H1 (cell line): Measurements from ENCODE around the gene MYORG. TPM values are rescaled to one million over a fixed set of nuclear protein-coding genes. Genes with fewer than 3 reads are reported as not detected.

Experiments
- CTCF ChIA-PET: fragments of 300-600 bp; sonication (Branson Sonifier 250); formaldehyde crosslinking; loops from one replicate; lab custom pipeline; 2021; ENCODE audit not compliant: partially characterized antibody; lab: Charles Lee
- POLR2A ChIA-PET: fragments of 300-600 bp; sonication (Branson Sonifier 250); formaldehyde crosslinking; loops from one replicate; lab custom pipeline; 2021; ENCODE audit warnings: inconsistent platforms; ENCODE audit not compliant: partially characterized antibody; lab: Charles Lee
- DNase-seq, 2 experiments: peaks; one replicate each; pipeline versions ENCODE4 v3.0.0 to v3.0.0-alpha.2; 2010 to 2022; ENCODE audit warnings: low spot score in 2 of 2, low read depth in 1 of 2, mixed read lengths in 1 of 2
- FAIRE-seq: peaks from 2 replicates; lab custom pipeline; 2011; peaks lifted over from hg19 to GRCh38; lab: Jason Lieb, UNC
- H2AFZ ChIP-seq: 2 replicates; pipeline ENCODE4 v1.8.1; 2012; ENCODE audit warnings: low read length, inconsistent platforms
- H2AK5ac ChIP-seq: 2 replicates; pipeline ENCODE4 v1.6.1; 2013; ENCODE audit warnings: low read depth, low read length
- H2BK120ac ChIP-seq: replicated peaks from 2 replicates; pipeline ENCODE3; 2013; ENCODE audit warnings: low read depth, low read length, inconsistent platforms
- H2BK12ac ChIP-seq: 2 replicates; pipeline ENCODE4 v1.6.1; 2013; ENCODE audit warnings: low read depth, low read length
- H2BK15ac ChIP-seq: 2 replicates; pipeline ENCODE4 v1.6.1; 2013; ENCODE audit warnings: low read length
- H2BK20ac ChIP-seq: 2 replicates; pipeline ENCODE4 v1.6.1; 2013; ENCODE audit warnings: low read length
- H2BK5ac ChIP-seq: 2 replicates; pipeline ENCODE4 v1.6.1; 2013; ENCODE audit warnings: low read depth, low read length
- H3K14ac ChIP-seq: 2 replicates; pipeline ENCODE4 v1.6.1; 2013; ENCODE audit warnings: inconsistent platforms; ENCODE audit not compliant: insufficient read length
- H3K18ac ChIP-seq: 2 replicates; pipeline ENCODE4 v1.6.1; 2013; ENCODE audit warnings: low read length; ENCODE audit errors: extremely low read depth
- H3K23ac ChIP-seq: 2 replicates; pipeline ENCODE4 v1.6.1; 2013; ENCODE audit warnings: inconsistent platforms; ENCODE audit not compliant: insufficient read length
- H3K23me2 ChIP-seq: 2 replicates; pipeline ENCODE4 v1.6.1; 2013; ENCODE audit warnings: low read depth, low read length
- H3K27ac ChIP-seq: 2 replicates; pipeline ENCODE4 v1.6.1; 2011; ENCODE audit warnings: low read depth, low read length, inconsistent platforms
- H3K27me3 ChIP-seq, 4 experiments: replicated peaks in 1 of 4; 1 replicate in 1 of 4; 2 replicates in 3 of 4; pipeline versions ENCODE4 v1.6.1 to v1.8.1; 2011 to 2013; ENCODE audit warnings: low read length in 3 of 4, mild to moderate bottlenecking in 3 of 4, inconsistent platforms in 2 of 4, mixed read lengths in 2 of 4, moderate library complexity in 1 of 4; ENCODE audit not compliant: control insufficient read depth in 3 of 4, insufficient read depth in 3 of 4; ENCODE audit errors: extremely low read depth in 1 of 4
- H3K36me3 ChIP-seq, 4 experiments: 2 replicates each; pipeline versions ENCODE4 v1.6.1 to v1.8.1; 2011 to 2013; ENCODE audit warnings: mild to moderate bottlenecking in 4 of 4, low read length in 3 of 4, moderate library complexity in 2 of 4, control low read depth in 1 of 4, inconsistent platforms in 1 of 4; ENCODE audit not compliant: insufficient read depth in 4 of 4, control insufficient read depth in 2 of 4
- H3K4ac ChIP-seq: replicated peaks from 2 replicates; pipeline ENCODE3; 2013; ENCODE audit warnings: low read length, low read depth, mixed read lengths, inconsistent platforms; ENCODE audit not compliant: insufficient read length
- H3K4me1 ChIP-seq, 4 experiments: replicated peaks in 1 of 4; 1 replicate in 1 of 4; 2 replicates in 3 of 4; pipeline versions ENCODE4 v1.6.1 to v1.8.1; 2011 to 2013; ENCODE audit warnings: low read length in 3 of 4, inconsistent platforms in 2 of 4, mixed read lengths in 1 of 4; ENCODE audit not compliant: insufficient read depth in 4 of 4, control insufficient read depth in 3 of 4
- H3K4me2 ChIP-seq, 2 experiments: 2 replicates each; pipeline versions ENCODE4 v1.6.1 to v1.8.1; 2011 to 2013; ENCODE audit warnings: low read depth in 2 of 2, low read length in 2 of 2, control low read depth in 1 of 2, inconsistent platforms in 1 of 2, mild to moderate bottlenecking in 1 of 2; ENCODE audit not compliant: insufficient read depth in 1 of 2
- H3K4me3 ChIP-seq, 4 experiments: fragments of 200-600, 300-600 bp in 1 of 4; sonication (generic), shearing (Covaris generic), sonication (Bioruptor Twin) in 1 of 4; 2 replicates each; pipeline versions ENCODE4 v1.5.1 to v1.8.1; 2011 to 2016; ENCODE audit warnings: low read length in 4 of 4, low read depth in 3 of 4, control low read depth in 2 of 4, inconsistent platforms in 2 of 4, mild to moderate bottlenecking in 2 of 4, mixed read lengths in 1 of 4, moderate library complexity in 1 of 4; ENCODE audit not compliant: insufficient read depth in 2 of 4; ENCODE audit errors: extremely low read depth in 1 of 4
- H3K56ac ChIP-seq: replicated peaks from 2 replicates; pipeline ENCODE3; 2013; ENCODE audit warnings: low read depth, mild to moderate bottlenecking, mixed read lengths, low read length, inconsistent platforms; ENCODE audit not compliant: insufficient read length
- H3K79me1 ChIP-seq: 2 replicates; pipeline ENCODE4 v1.6.1; 2013; ENCODE audit warnings: low read depth, low read length, control low read depth
- H3K79me2 ChIP-seq, 2 experiments: 2 replicates each; pipeline versions ENCODE4 v1.6.1 to v1.8.1; 2012 to 2013; ENCODE audit warnings: low read length in 2 of 2, mild to moderate bottlenecking in 2 of 2, inconsistent platforms in 1 of 2; ENCODE audit not compliant: insufficient read depth in 2 of 2, control insufficient read depth in 1 of 2
- H3K9ac ChIP-seq, 4 experiments: replicated peaks in 1 of 4; 1 replicate in 1 of 4; 2 replicates in 3 of 4; pipeline versions ENCODE4 v1.6.1 to v1.8.1; 2011 to 2013; ENCODE audit warnings: low read depth in 3 of 4, low read length in 3 of 4, control low read depth in 2 of 4, mild to moderate bottlenecking in 2 of 4, moderate library complexity in 2 of 4, inconsistent platforms in 1 of 4; ENCODE audit errors: extremely low read depth in 1 of 4
- H3K9me3 ChIP-seq, 2 experiments: 2 replicates each; pipeline versions ENCODE4 v1.6.1 to v1.8.1; 2012 to 2013; ENCODE audit warnings: mild to moderate bottlenecking in 2 of 2, moderate library complexity in 2 of 2, control low read depth in 1 of 2, inconsistent platforms in 1 of 2, low read depth in 1 of 2, low read length in 1 of 2, mixed read lengths in 1 of 2; ENCODE audit not compliant: insufficient read depth in 2 of 2
- H4K20me1 ChIP-seq, 2 experiments: replicated peaks in 1 of 2; 2 replicates each; pipeline versions ENCODE3 to v1.8.1; 2011 to 2013; ENCODE audit warnings: inconsistent platforms in 2 of 2, low read length in 2 of 2, mild to moderate bottlenecking in 1 of 2; ENCODE audit not compliant: insufficient read depth in 2 of 2, control insufficient read depth in 1 of 2
- H4K5ac ChIP-seq: 2 replicates; pipeline ENCODE4 v1.6.1; 2013; ENCODE audit warnings: low read length, low read depth, mixed read lengths, inconsistent platforms; ENCODE audit not compliant: insufficient read length
- H4K8ac ChIP-seq: 2 replicates; pipeline ENCODE4 v1.8.0; 2013; ENCODE audit warnings: mild to moderate bottlenecking, moderate library complexity, low read length, inconsistent platforms; ENCODE audit not compliant: insufficient read depth; ENCODE audit errors: extremely low read depth
- H4K91ac ChIP-seq: replicated peaks from 2 replicates; pipeline ENCODE3; 2013; ENCODE audit warnings: low read length, mixed read lengths, inconsistent platforms; ENCODE audit not compliant: insufficient read length
- ATF3 ChIP-seq: IDR thresholded peaks from 2 replicates; pipeline ENCODE4 v1.6.1; 2011; ENCODE audit warnings: low read depth, mild to moderate bottlenecking, low read length; ENCODE audit not compliant: insufficient read depth
- BCL11A ChIP-seq, 2 experiments: IDR thresholded peaks; one replicate each; pipeline ENCODE4 v1.6.1; 2011; ENCODE audit warnings: low read depth in 2 of 2, low read length in 2 of 2, mild to moderate bottlenecking in 2 of 2
- EGR1 ChIP-seq: IDR thresholded peaks from 2 replicates; pipeline ENCODE4 v1.6.1; 2011; ENCODE audit warnings: low read depth, low read length, borderline replicate concordance
- HDAC6 ChIP-seq: IDR thresholded peaks from one replicate; pipeline ENCODE4 v1.7.1; 2012; ENCODE audit warnings: low read depth, mild to moderate bottlenecking, inconsistent platforms, low read length, moderate library complexity
- JUN ChIP-seq: IDR thresholded peaks from 2 replicates; pipeline ENCODE4 v1.6.1; 2011; ENCODE audit warnings: low read depth, mild to moderate bottlenecking, improper control_type of control experiment, low read length
- KDM1A ChIP-seq: fragments of 200-600, 300-600 bp; sonication (generic); IDR thresholded peaks from 2 replicates; pipeline ENCODE4 v1.7.1; 2016; ENCODE audit warnings: mild to moderate bottlenecking, low read length, borderline replicate concordance
- RNF2 ChIP-seq: fragments of 200-900, 300-1000 bp; sonication (generic); IDR thresholded peaks from 2 replicates; pipeline ENCODE4 v1.7.1; 2016; ENCODE audit warnings: borderline replicate concordance, low read depth, mild to moderate bottlenecking, antibody characterized with exemption, low read length; ENCODE audit not compliant: poor library complexity, severe bottlenecking; ENCODE audit errors: missing control alignments
- SIN3A ChIP-seq, 2 experiments: IDR thresholded peaks in 1 of 2; conservative IDR thresholded peaks in 1 of 2; 2 replicates each; pipeline ENCODE4 v1.6.1; 2011 to 2012; ENCODE audit warnings: low read length in 2 of 2, improper control_type of control experiment in 1 of 2, low read depth in 1 of 2, mild to moderate bottlenecking in 1 of 2
- TAF1 ChIP-seq: IDR thresholded peaks from 2 replicates; pipeline ENCODE4 v1.6.1; 2011; ENCODE audit warnings: mild to moderate bottlenecking, low read depth, low read length
- TBP ChIP-seq: IDR thresholded peaks from 2 replicates; pipeline ENCODE4 v1.6.1; 2011; ENCODE audit warnings: low read depth, low read length, improper control_type of control experiment
- TCF12 ChIP-seq: IDR thresholded peaks from 2 replicates; pipeline ENCODE4 v1.6.1; 2011; ENCODE audit warnings: low read depth, mild to moderate bottlenecking, low read length
- WGBS, 2 experiments: shearing (Covaris generic) in 1 of 2; methylation state at CpG; one replicate each; pipeline versions ENCODE4 v1.1.6 to v1.1.7; 2013 to 2015; ENCODE audit warnings: low lambda C conversion rate in 2 of 2, mixed read lengths in 2 of 2, inconsistent platforms in 1 of 2, low coverage in 1 of 2, missing lambda C conversion rate in 1 of 2; ENCODE audit not compliant: insufficient replicate concordance in 2 of 2, insufficient coverage in 1 of 2, insufficient read length in 1 of 2; ENCODE audit errors: extremely low coverage in 1 of 2, missing lambda C conversion rate in 1 of 2; 5-methylcytosine and 5-hydroxymethylcytosine counted together
- polyA plus RNA-seq, 7 experiments: library from polyadenylated mRNA; depleted of rRNA in 3 of 7; stranded (reverse) in 5 of 7; unstranded in 2 of 7; fragments of >200 nt in 5 of 7; fragments of 200-250 nt in 2 of 7; gene quantifications; 1 replicate in 5 of 7; 2 replicates in 1 of 7; 4 replicates in 1 of 7; pipeline versions ENCODE4 v1.2.1 to v1.2.3, GENCODE V29; 2011 to 2013; ENCODE audit warnings: missing spikeins in 2 of 7, mixed read lengths in 2 of 7
- total RNA-seq: library from RNA; stranded (reverse); fragmentation: NEBNext Ultra II Directional; extraction: Animal tissue kit (Norgen Biotek cat#: 25700); gene quantifications from 2 replicates; pipeline ENCODE4 v1.2.1, GENCODE V29; 2021

Gene MYORG
- total and polyA plus RNA-seq, 2 of the 8 experiments (the other 6 are each of a cell fraction or from before 2014, with no cell fraction given): 1.2 to 5.9 TPM

- no peaks in the 10 kb centered on the region for H3K79me1 ChIP-seq
- H3K23me2 ChIP-seq: peaks cover 3% of the 10 kb centered on the region
- H4K5ac ChIP-seq: no peak overlapping the region
- H2BK15ac ChIP-seq: no peak overlapping the region
- H3K27ac ChIP-seq: no peak overlapping the region
- CTCF ChIA-PET: interaction anchor here (0.9 to 16.6 kb wide), 6 partner anchors 11 to 271 kb away, joined by 3 to 350 read pairs (median 16); partner anchors contain the start of gene MYORG
- no peaks in the 10 kb centered on the region for H3K9me3 ChIP-seq
- no peak overlapping the region for H2BK120ac ChIP-seq
- H3K27me3 ChIP-seq: no peaks in the 10 kb centered on the region
- FAIRE-seq: no peak
- H3K4me2 ChIP-seq: no peak overlapping the region
- no peak overlapping the region for H3K56ac ChIP-seq
- H3K36me3 ChIP-seq: no peaks in the 10 kb centered on the region
- peaks cover 0 to 6% of the 10 kb centered on the region in 2 experiments; a peak in 2 of 4 replicates for H3K79me2 ChIP-seq
- TF ChIP-seq RNF2 (no peak), ATF3 (no peak), TCF12 (no peak), EGR1 (no peak), KDM1A (no peak), SIN3A (conservative IDR thresholded peaks at IDR 0.05 in 1 of 2, IDR thresholded peaks at IDR 0.05 in 1 of 2; ENCODE audit: low read depth in 1 of 2, low read length in 2 of 2) (no peak), TAF1 (no peak), HDAC6 (no peak), TBP (no peak), JUN (no peak), BCL11A (IDR thresholded peaks at IDR 0.05; ENCODE audit: low read depth in 2 of 2, low read length in 2 of 2) (no peak)
- H3K18ac ChIP-seq: no peak overlapping the region
- no peak overlapping the region for H3K4ac ChIP-seq
- no peak overlapping the region for H2BK12ac ChIP-seq
- H2BK20ac ChIP-seq: no peak overlapping the region
- no peak overlapping the region for H3K9ac ChIP-seq
- no peak overlapping the region for H2BK5ac ChIP-seq
- H4K91ac ChIP-seq: no peak overlapping the region
- H4K8ac ChIP-seq: no peak overlapping the region
- H3K4me3 ChIP-seq: no peak overlapping the region
- DNase-seq: no peak
- no peak overlapping the region for H3K23ac ChIP-seq
- H3K4me1 ChIP-seq: peaks cover 2 to 10% (median 9%) of the 10 kb centered on the region in 4 experiments; a peak in 5 of 7 replicates
- no peak overlapping the region for H2AFZ ChIP-seq
- no peak overlapping the region for H2AK5ac ChIP-seq
- POLR2A ChIA-PET: interaction anchor here (1.4 to 2.0 kb wide), 2 partner anchors 50 to 91 kb away, joined by 3 to 9 read pairs; no protein-coding TSS in a partner anchor
- peaks cover 0 to 2% of the 10 kb centered on the region in 2 experiments for H4K20me1 ChIP-seq
- H3K14ac ChIP-seq: no peak overlapping the region
- 100% methylated on average over 1 of the region's 1 CpG; no CpG with 5 or more reads in 1 of the 2 experiments for WGBS, 2 experiments
Measured at GRCh38 chr9:34331196-34331595, 45.5 kb downstream of the MYORG start.
